CD14-positive monocyte (primary cell): Measurements from ENCODE around the gene SV2B. TPM values are rescaled to one million over a fixed set of nuclear protein-coding genes. Genes with fewer than 3 reads are reported as not detected.

Experiments
- DNase-seq, 3 donors: peaks; one replicate each; pipeline ENCODE4 v3.0.0-alpha.2; 2011 to 2022
- H2AFZ ChIP-seq: 2 replicates; pipeline ENCODE4 v1.6.0; 2012; ENCODE audit warnings: mild to moderate bottlenecking, low read depth, low read length, inconsistent platforms; ENCODE audit not compliant: insufficient read depth, poor library complexity, severe bottlenecking
- H3K27ac ChIP-seq, 2 donors: 1 replicate in 1 of 2; 2 replicates in 1 of 2; pipeline ENCODE4 v1.5.1; 2012 to 2013; ENCODE audit warnings: low read length in 2 of 2, control low read depth in 1 of 2, inconsistent platforms in 1 of 2, low read depth in 1 of 2, mild to moderate bottlenecking in 1 of 2
- H3K27me3 ChIP-seq, 2 donors: one replicate each; pipeline versions ENCODE4 v1.6.0 to v1.6.1; 2011 to 2013; ENCODE audit warnings: low read length in 2 of 2; ENCODE audit not compliant: control insufficient read depth in 2 of 2, insufficient read depth in 2 of 2
- H3K36me3 ChIP-seq, 2 donors: replicated peaks in 1 of 2; 1 replicate in 1 of 2; 2 replicates in 1 of 2; pipeline versions ENCODE4 v1.5.1 to v1.6.1; 2012 to 2013; ENCODE audit warnings: low read length in 2 of 2, control low read depth in 1 of 2, inconsistent platforms in 1 of 2, mild to moderate bottlenecking in 1 of 2; ENCODE audit not compliant: insufficient read depth in 2 of 2, control insufficient read depth in 1 of 2
- H3K4me1 ChIP-seq, 2 donors: 1 replicate in 1 of 2; 2 replicates in 1 of 2; pipeline versions ENCODE4 v1.5.1 to v1.6.1; 2012 to 2013; ENCODE audit warnings: low read length in 2 of 2, control low read depth in 1 of 2, inconsistent platforms in 1 of 2, mild to moderate bottlenecking in 1 of 2, moderate library complexity in 1 of 2; ENCODE audit not compliant: insufficient read depth in 2 of 2, control insufficient read depth in 1 of 2
- H3K4me2 ChIP-seq: replicated peaks from 2 replicates; pipeline ENCODE3; 2012; ENCODE audit warnings: low read length, moderate library complexity, mild to moderate bottlenecking; ENCODE audit not compliant: poor library complexity, severe bottlenecking; ENCODE audit errors: extremely low read depth
- H3K4me3 ChIP-seq, 3 experiments: fragments of 200-600 bp in 1 of 3; sonication (generic) in 1 of 3; replicated peaks in 1 of 3; 1 replicate in 2 of 3; 2 replicates in 1 of 3; pipeline ENCODE4 v1.5.1; 2011 to 2013; ENCODE audit warnings: low read length in 3 of 3, mild to moderate bottlenecking in 3 of 3, control low read depth in 2 of 3, low read depth in 2 of 3, inconsistent platforms in 1 of 3, moderate library complexity in 1 of 3
- H3K79me2 ChIP-seq: 2 replicates; pipeline ENCODE4 v1.6.0; 2012; ENCODE audit warnings: mild to moderate bottlenecking, control low read depth, inconsistent platforms, low read length, moderate library complexity; ENCODE audit not compliant: insufficient read depth
- H3K9ac ChIP-seq: 2 replicates; pipeline ENCODE4 v1.6.0; 2017; ENCODE audit warnings: low read length, mild to moderate bottlenecking; ENCODE audit not compliant: insufficient read depth, poor library complexity, severe bottlenecking
- H3K9me3 ChIP-seq, 2 donors: replicated peaks in 1 of 2; 1 replicate in 1 of 2; 2 replicates in 1 of 2; pipeline versions ENCODE4 v1.5.1 to v1.6.1; 2012 to 2013; ENCODE audit warnings: low read length in 2 of 2, control low read depth in 1 of 2; ENCODE audit not compliant: control insufficient read depth in 1 of 2, insufficient read depth in 1 of 2
- H4K20me1 ChIP-seq: 2 replicates; pipeline ENCODE4 v1.6.0; 2012; ENCODE audit warnings: mild to moderate bottlenecking, low read length, control low read depth, moderate library complexity; ENCODE audit not compliant: insufficient read depth
- H3K27ac Mint-ChIP-seq, 7 donors: one replicate each; pipeline ENCODE4 v1.8.0; 2020; ENCODE audit warnings: mild to moderate bottlenecking in 7 of 7, mixed read lengths in 7 of 7, moderate library complexity in 6 of 7, inconsistent platforms in 2 of 7
- H3K27me3 Mint-ChIP-seq, 3 donors: one replicate each; pipeline ENCODE4 v1.8.0; 2021 to 2022; ENCODE audit warnings: low read depth in 3 of 3, mild to moderate bottlenecking in 3 of 3, mixed read lengths in 3 of 3, moderate library complexity in 3 of 3, inconsistent platforms in 1 of 3
- H3K36me3 Mint-ChIP-seq, 2 donors: one replicate each; pipeline ENCODE4 v1.8.0; 2020; ENCODE audit warnings: mixed read lengths in 2 of 2, inconsistent platforms in 1 of 2, mild to moderate bottlenecking in 1 of 2
- H3K4me1 Mint-ChIP-seq: one replicate; pipeline ENCODE4 v1.8.0; 2020; ENCODE audit warnings: mild to moderate bottlenecking, mixed read lengths
- H3K4me3 Mint-ChIP-seq, 2 donors: one replicate each; pipeline ENCODE4 v1.8.0; 2020; ENCODE audit warnings: mild to moderate bottlenecking in 2 of 2, mixed read lengths in 2 of 2, moderate library complexity in 1 of 2
- H3K9me3 Mint-ChIP-seq, 7 donors: one replicate each; pipeline ENCODE4 v1.8.0; 2020 to 2022; ENCODE audit warnings: mixed read lengths in 7 of 7, mild to moderate bottlenecking in 6 of 7, moderate library complexity in 6 of 7, inconsistent platforms in 2 of 7
- CTCF ChIP-seq: fragments of 200-600 bp; IDR thresholded peaks from one replicate; pipeline ENCODE4 v1.8.0; 2022; ENCODE audit warnings: antibody characterized with exemption, mild to moderate bottlenecking
- WGBS: methylation state at CpG from one replicate; pipeline ENCODE4 v1.1.5; 2013; ENCODE audit warnings: missing lambda C conversion rate; ENCODE audit not compliant: insufficient coverage; 5-methylcytosine and 5-hydroxymethylcytosine counted together
- intact Hi-C, 2 donors: fragments of 100-400 bp; cut with micrococcal nuclease; formaldehyde crosslinking; loops; one replicate each; pipeline versions ENCODE4 v1.15.0 to v1.15.1; 2023
- polyA plus RNA-seq, 3 donors: library from polyadenylated mRNA; depleted of rRNA in 1 of 3; unstranded in 2 of 3; stranded (reverse) in 1 of 3; fragments of 300-500 nt in 2 of 3; fragments of >200 nt in 1 of 3; fragmentation: Illumina TruSeq in 2 of 3; gene quantifications; 1 replicate in 2 of 3; 2 replicates in 1 of 3; pipeline ENCODE4 v1.2.3, GENCODE V29; 2012 to 2021

The SV2B gene
- polyA plus RNA-seq, 3 donors, result not detected

- no peak overlapping the region for H3K4me2 ChIP-seq
- no peaks in the 10 kb centered on the region for H3K9me3 ChIP-seq
- Mint-ChIP-seq H3K27me3 (peaks cover 0 to 2% (median 0%) of the 10 kb centered on the region in 3 donors), H3K4me1 (peaks cover 25% of the 10 kb centered on the region), H3K4me3 (no peak overlapping the region), H3K36me3 (no peaks in the 10 kb centered on the region), H3K9me3 (no peaks in the 10 kb centered on the region), H3K27ac (no peak overlapping the region)
- no peaks in the 10 kb centered on the region for H4K20me1 ChIP-seq
- H3K36me3 ChIP-seq, result no peaks in the 10 kb centered on the region
- no peaks in the 10 kb centered on the region for H3K79me2 ChIP-seq
- H3K4me3 ChIP-seq, result no peak overlapping the region
- no peak for TF ChIP-seq CTCF
- H3K27me3 ChIP-seq, result no peaks in the 10 kb centered on the region
- intact Hi-C loops, result no loop called here
- H2AFZ ChIP-seq, result no peak overlapping the region
- no peak overlapping the region for H3K9ac ChIP-seq
- H3K27ac ChIP-seq, result no peak overlapping the region
- peaks cover 54 to 62% of the 10 kb centered on the region in 2 donors for H3K4me1 ChIP-seq
- DNase-seq, result no peak
Observed at GRCh38 chr15:91261345-91261744, 161.3 kb downstream of the SV2B start.

GRCh38 chr15:91263632-91264531 is 163.8 kb downstream of the SV2B start:
- H3K4me1 ChIP-seq, result peaks cover 37 to 40% of the 10 kb centered on the region in 2 donors
- peak overlapping the region; percentile 11 for H3K9ac ChIP-seq
- TF ChIP-seq CTCF, result no peak
- H4K20me1 ChIP-seq, result no peaks in the 10 kb centered on the region
- H3K27ac Mint-ChIP-seq, result no peak overlapping the region
- no peaks in the 10 kb centered on the region for H3K36me3 Mint-ChIP-seq
- H3K79me2 ChIP-seq, result no peaks in the 10 kb centered on the region
- H3K9me3 ChIP-seq, result no peaks in the 10 kb centered on the region
- DNase-seq, result peak in 2 of 3 donors; percentile 43 to 56
- H3K9me3 Mint-ChIP-seq, result peaks cover 0 to 5% (median 3%) of the 10 kb centered on the region in 7 donors
- peaks cover 8% of the 10 kb centered on the region for H3K4me1 Mint-ChIP-seq
- H3K4me3 Mint-ChIP-seq, result no peak overlapping the region
- WGBS, result 33% methylated on average over 6 of the region's 15 CpGs
- no peaks in the 10 kb centered on the region for H3K27me3 ChIP-seq
- H3K27ac ChIP-seq, result peak overlapping the region; percentile 66 to 89
- H3K27me3 Mint-ChIP-seq, result peaks cover 0 to 2% (median 0%) of the 10 kb centered on the region in 3 donors
- peak overlapping the region; percentile 71 for H3K4me2 ChIP-seq
- H3K4me3 ChIP-seq, result peak overlapping the region in 2 of 3 experiments; percentile 5 to 63
- no peaks in the 10 kb centered on the region for H3K36me3 ChIP-seq
- H2AFZ ChIP-seq, result peak overlapping the region; percentile 36
- intact Hi-C loops, result no loop called here
